Smooth muscle cell (in vitro differentiated cells): ENCODE results near the gene GBF1. TPM values are rescaled to one million over a fixed set of nuclear protein-coding genes. Genes with fewer than 3 reads are reported as not detected.

Experiments used
- DNase-seq: peaks from one replicate; lab custom pipeline; 2025; ENCODE audit not compliant: unreplicated experiment; lab: John Stamatoyannopoulos, UW
- H2AFZ ChIP-seq: fragments of 200-600 bp; sonication (generic); 2 replicates; pipeline ENCODE4 v1.6.0; 2016; ENCODE audit warnings: antibody characterized with exemption, low read depth, mild to moderate bottlenecking
- H3F3A ChIP-seq: fragments of 200-600 bp; sonication (generic); 2 replicates; pipeline ENCODE4 v1.6.0; 2017; ENCODE audit warnings: antibody characterized with exemption, low read depth
- H3K27ac ChIP-seq: fragments of 200-600 bp; sonication (generic); 2 replicates; pipeline ENCODE4 v1.5.1; 2016; ENCODE audit warnings: low read depth, mild to moderate bottlenecking
- H3K27me3 ChIP-seq: fragments of 200-600 bp; sonication (generic); 2 replicates; pipeline ENCODE4 v1.6.1; 2016; ENCODE audit warnings: low read depth, mild to moderate bottlenecking
- H3K36me3 ChIP-seq: fragments of 200-600 bp; sonication (generic); 2 replicates; pipeline ENCODE4 v1.5.1; 2016; ENCODE audit warnings: low read depth
- H3K4me1 ChIP-seq: fragments of 200-600 bp; sonication (generic); 2 replicates; pipeline ENCODE4 v1.5.1; 2016; ENCODE audit warnings: low read depth
- H3K4me2 ChIP-seq: fragments of 200-600 bp; sonication (generic); 2 replicates; pipeline ENCODE4 v1.6.0; 2016; ENCODE audit warnings: mild to moderate bottlenecking
- H3K4me3 ChIP-seq: fragments of 200-600 bp; sonication (generic); 2 replicates; pipeline ENCODE4 v1.5.1; 2016; ENCODE audit warnings: mild to moderate bottlenecking
- H3K79me2 ChIP-seq: fragments of 200-600 bp; sonication (generic); 2 replicates; pipeline ENCODE4 v1.6.0; 2016; ENCODE audit warnings: low read depth, mild to moderate bottlenecking
- H3K9ac ChIP-seq: fragments of 200-600 bp; sonication (generic); 2 replicates; pipeline ENCODE4 v1.6.0; 2016; ENCODE audit warnings: low read depth
- H3K9me3 ChIP-seq: fragments of 200-600 bp; sonication (generic); replicated peaks from 2 replicates; pipeline ENCODE4 v1.5.1; 2016; ENCODE audit warnings: low read depth
- H4K20me1 ChIP-seq: fragments of 200-600 bp; sonication (generic); 2 replicates; pipeline ENCODE4 v1.6.0; 2016; ENCODE audit warnings: low read depth
- WGBS: methylation state at CpG from one replicate; pipeline ENCODE4 v1.1.7; 2016; ENCODE audit warnings: low lambda C conversion rate; 5-methylcytosine and 5-hydroxymethylcytosine counted together
- polyA plus RNA-seq: library from polyadenylated mRNA; unstranded; fragments of >200 nt; fragmentation: Nextera tagmentation; extraction: Ambion mirVana; gene quantifications from 2 replicates; pipeline ENCODE4 v1.2.1, GENCODE V29; 2016
- total RNA-seq: library from RNA; depleted of rRNA; stranded (reverse); fragments of >200 nt; gene quantifications from 2 replicates; pipeline ENCODE4 v1.2.3, GENCODE V29; 2014
- TF ChIP-seq, protein P1 (sequence below): fragments of 200-600 bp; sonication (generic); IDR thresholded peaks from 2 replicates; pipeline ENCODE4 v1.5.1; 2017; ENCODE audit warnings: borderline replicate concordance, mild to moderate bottlenecking, antibody characterized with exemption; ENCODE audit not compliant: insufficient read depth, poor library complexity, severe bottlenecking

Gene GBF1
- total and polyA plus RNA-seq, 2 experiments from 2014 or later = 52.8 to 56.4 TPM

DNA sequence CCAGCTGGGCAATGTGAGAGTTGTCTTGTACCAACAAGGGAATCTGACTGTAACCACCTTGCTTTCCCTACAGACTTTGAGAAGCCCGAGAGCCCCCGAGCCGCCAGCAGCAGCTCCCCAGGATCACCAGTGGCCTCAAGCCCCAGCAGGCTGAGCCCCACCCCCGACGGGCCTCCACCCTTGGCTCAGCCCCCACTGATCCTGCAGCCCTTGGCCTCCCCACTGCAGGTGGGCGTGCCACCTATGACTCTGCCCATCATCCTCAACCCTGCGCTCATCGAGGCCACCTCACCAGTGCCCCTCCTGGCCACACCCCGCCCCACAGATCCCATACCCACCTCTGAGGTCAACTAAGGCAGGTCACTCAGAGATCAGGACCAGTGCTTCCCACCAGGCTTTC, 136.7 kb downstream of the GBF1 start:
- Histone ChIP-seq H3F3A (peaks cover 18% of the 10 kb centered on the region), H2AFZ (no peak overlapping the region), H3K9me3 (no peaks in the 10 kb centered on the region), H4K20me1 (no peaks in the 10 kb centered on the region), H3K36me3 (no peaks in the 10 kb centered on the region), H3K4me1 (no peaks in the 10 kb centered on the region), H3K27ac (no peak overlapping the region), H3K4me3 (no peak overlapping the region), H3K79me2 (no peaks in the 10 kb centered on the region), H3K4me2 (no peak overlapping the region), H3K27me3 (no peaks in the 10 kb centered on the region), H3K9ac (no peak overlapping the region)
- WGBS = 94% methylated on average over 9 of the region's 9 CpGs
- TF ChIP-seq, protein P1, sequence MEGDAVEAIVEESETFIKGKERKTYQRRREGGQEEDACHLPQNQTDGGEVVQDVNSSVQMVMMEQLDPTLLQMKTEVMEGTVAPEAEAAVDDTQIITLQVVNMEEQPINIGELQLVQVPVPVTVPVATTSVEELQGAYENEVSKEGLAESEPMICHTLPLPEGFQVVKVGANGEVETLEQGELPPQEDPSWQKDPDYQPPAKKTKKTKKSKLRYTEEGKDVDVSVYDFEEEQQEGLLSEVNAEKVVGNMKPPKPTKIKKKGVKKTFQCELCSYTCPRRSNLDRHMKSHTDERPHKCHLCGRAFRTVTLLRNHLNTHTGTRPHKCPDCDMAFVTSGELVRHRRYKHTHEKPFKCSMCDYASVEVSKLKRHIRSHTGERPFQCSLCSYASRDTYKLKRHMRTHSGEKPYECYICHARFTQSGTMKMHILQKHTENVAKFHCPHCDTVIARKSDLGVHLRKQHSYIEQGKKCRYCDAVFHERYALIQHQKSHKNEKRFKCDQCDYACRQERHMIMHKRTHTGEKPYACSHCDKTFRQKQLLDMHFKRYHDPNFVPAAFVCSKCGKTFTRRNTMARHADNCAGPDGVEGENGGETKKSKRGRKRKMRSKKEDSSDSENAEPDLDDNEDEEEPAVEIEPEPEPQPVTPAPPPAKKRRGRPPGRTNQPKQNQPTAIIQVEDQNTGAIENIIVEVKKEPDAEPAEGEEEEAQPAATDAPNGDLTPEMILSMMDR = no peak
- no peak for DNase-seq

DNA sequence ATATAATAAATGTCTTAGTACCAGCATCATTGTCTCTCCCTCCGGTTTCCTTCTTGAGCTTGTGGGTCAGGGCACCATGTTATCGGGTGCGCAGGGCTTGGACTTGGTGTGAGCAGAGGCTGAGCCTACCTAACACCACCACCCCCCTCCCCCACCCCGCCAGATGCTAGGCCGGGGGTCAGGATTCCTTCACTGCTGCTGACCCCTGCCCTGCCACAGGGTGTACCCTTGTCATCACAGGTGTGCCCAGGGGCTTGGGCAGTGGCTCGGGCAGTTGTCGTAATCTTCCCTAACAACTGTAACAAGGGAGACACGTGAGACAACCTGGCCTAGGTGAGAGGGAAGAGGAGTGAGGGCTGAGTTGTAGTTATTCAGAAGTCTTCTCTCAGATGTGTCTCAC, 137.5 kb downstream of the GBF1 start:
- WGBS = 94% methylated on average over 8 of the region's 8 CpGs
- Histone ChIP-seq H3K27ac (no peak overlapping the region), H3K9ac (no peak overlapping the region), H3K4me1 (no peaks in the 10 kb centered on the region), H3K36me3 (no peaks in the 10 kb centered on the region), H3K27me3 (no peaks in the 10 kb centered on the region), H3K4me2 (no peak overlapping the region), H3F3A (peaks cover 18% of the 10 kb centered on the region), H3K4me3 (no peak overlapping the region), H3K9me3 (no peaks in the 10 kb centered on the region), H3K79me2 (no peaks in the 10 kb centered on the region), H4K20me1 (no peaks in the 10 kb centered on the region), H2AFZ (no peak overlapping the region)
- TF ChIP-seq, protein P1 = no peak
- no peak for DNase-seq

DNA sequence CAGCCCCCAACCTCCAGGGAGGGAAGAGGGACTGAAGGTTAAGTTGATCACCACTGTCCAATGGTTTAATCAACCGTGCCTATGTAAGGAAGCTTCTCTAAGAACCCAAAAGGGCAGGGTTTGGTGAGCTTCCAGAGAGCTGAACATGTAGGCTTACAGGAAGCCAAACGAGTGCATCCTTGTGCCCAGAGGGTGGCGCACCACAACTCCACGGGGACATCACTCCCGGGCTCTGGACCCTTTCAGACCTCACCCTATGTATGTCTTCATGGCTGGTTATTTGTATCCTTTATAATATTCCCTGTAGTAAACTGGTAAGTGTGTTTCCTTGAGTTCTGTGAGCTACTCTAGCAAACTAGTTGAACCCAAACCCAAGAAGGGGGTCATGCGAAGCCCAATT, 138.7 kb downstream of the GBF1 start:
- no peak for DNase-seq
- TF ChIP-seq, protein P1 = no peak
- WGBS = 58% methylated on average over 6 of the region's 6 CpGs

DNA sequence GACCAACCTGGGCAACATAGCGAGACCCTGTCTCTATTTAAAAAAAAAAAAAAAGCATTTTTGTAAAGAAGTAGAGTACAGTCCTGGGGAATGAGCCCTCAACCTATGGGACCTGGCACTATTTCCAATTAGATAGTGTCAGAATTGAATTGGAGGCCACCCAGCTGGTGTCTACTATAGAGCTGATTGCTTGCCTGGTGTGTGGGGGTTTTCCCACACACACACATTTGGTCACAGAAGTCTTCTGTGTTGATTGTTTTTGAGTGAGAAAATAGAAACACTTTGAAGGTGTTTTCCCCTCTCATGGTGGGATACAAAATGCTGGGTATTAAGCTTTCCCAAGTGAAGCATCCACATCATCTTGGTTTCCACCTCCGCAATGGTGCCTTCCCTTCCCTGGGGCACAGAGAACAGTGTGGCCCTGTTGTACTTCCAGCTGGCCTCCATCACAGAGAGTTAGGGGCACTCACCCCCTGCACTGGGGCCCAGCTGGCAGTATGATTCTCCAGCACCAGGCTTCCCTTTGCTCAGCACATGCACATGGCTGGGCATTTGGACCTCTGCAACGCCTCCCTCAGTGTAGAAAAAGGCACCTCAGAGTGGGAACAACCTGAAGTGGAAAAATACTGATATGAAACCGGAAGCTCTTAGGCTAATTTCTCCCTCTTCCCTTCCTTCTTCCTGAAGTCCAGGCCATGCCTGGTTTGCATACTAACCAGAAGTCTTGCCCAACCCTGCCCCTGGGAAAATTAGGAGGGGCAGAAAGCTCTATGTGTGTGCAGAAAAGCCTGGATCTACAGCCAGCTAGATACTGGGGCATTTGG, 139.5 kb downstream of the GBF1 start:
- H3K36me3 ChIP-seq = no peaks in the 10 kb centered on the region
- TF ChIP-seq, protein P1 = no peak
- H3K9me3 ChIP-seq = no peaks in the 10 kb centered on the region
- H3K4me1 ChIP-seq = no peaks in the 10 kb centered on the region
- no peaks in the 10 kb centered on the region for H3K79me2 ChIP-seq
- H3K4me2 ChIP-seq = no peak overlapping the region
- WGBS = 89% methylated on average over 4 of the region's 4 CpGs
- H4K20me1 ChIP-seq = no peaks in the 10 kb centered on the region
- DNase-seq = no peak
- no peak overlapping the region for H3K9ac ChIP-seq
- H3K27ac ChIP-seq = no peak overlapping the region
- H2AFZ ChIP-seq = no peak overlapping the region
- peaks cover 18% of the 10 kb centered on the region for H3F3A ChIP-seq
- H3K27me3 ChIP-seq = no peaks in the 10 kb centered on the region
- no peak overlapping the region for H3K4me3 ChIP-seq

More for the DNA sequence above, 138.7 kb downstream of the GBF1 start:
- Histone ChIP-seq H3K4me1 (no peaks in the 10 kb centered on the region), H3K79me2 (no peaks in the 10 kb centered on the region), H3K4me2 (no peak overlapping the region), H3K36me3 (no peaks in the 10 kb centered on the region), H4K20me1 (no peaks in the 10 kb centered on the region), H3K9ac (no peak overlapping the region), H3F3A (peaks cover 18% of the 10 kb centered on the region), H3K4me3 (no peak overlapping the region), H3K27ac (no peak overlapping the region), H2AFZ (no peak overlapping the region), H3K9me3 (no peaks in the 10 kb centered on the region), H3K27me3 (no peaks in the 10 kb centered on the region)
